ENCODE data around the gene LCN2. TPM values are rescaled to one million over a fixed set of nuclear protein-coding genes. Genes with fewer than 3 reads are reported as not detected.

The LCN2 gene
- total RNA-seq, 1 donor from 2014 or later = not detected

- intact Hi-C loops (cut with micrococcal nuclease) = loop anchor here (10.0 kb wide), 1 partner anchor 169 kb away; no protein-coding TSS in a partner anchor
- no peak overlapping the region for H3K27ac ChIP-seq (replicated peaks)
- H3K9me3 ChIP-seq (replicated peaks) = no peaks in the 10 kb centered on the region
- TF ChIP-seq CTCF (IDR thresholded peaks at IDR 0.05; ENCODE audit: borderline replicate concordance) = no peak
- no peaks in the 10 kb centered on the region for H3K27me3 ChIP-seq (ENCODE audit: low read depth)
- H3K4me1 ChIP-seq = peaks cover 22% of the 10 kb centered on the region
- peak; percentile 12 for DNase-seq
- peaks cover 27% of the 10 kb centered on the region for H3K36me3 ChIP-seq
- H3K4me3 ChIP-seq = no peak overlapping the region
Observed at GRCh38 chr9:128113526-128114325, 35.5 kb upstream of the LCN2 start.

GRCh38 chr9:128114326-128115186 lies 34.7 kb upstream of the LCN2 start:
- TF ChIP-seq CTCF (IDR thresholded peaks at IDR 0.05; ENCODE audit: borderline replicate concordance) = no peak
- H3K4me1 ChIP-seq = peaks cover 14% of the 10 kb centered on the region
- peak; percentile 9 for DNase-seq
- H3K27me3 ChIP-seq (ENCODE audit: low read depth) = no peaks in the 10 kb centered on the region
- no peak overlapping the region for H3K27ac ChIP-seq (replicated peaks)
- H3K36me3 ChIP-seq = peaks cover 21% of the 10 kb centered on the region
- H3K9me3 ChIP-seq (replicated peaks) = no peaks in the 10 kb centered on the region
- no peak overlapping the region for H3K4me3 ChIP-seq
- intact Hi-C loops (cut with micrococcal nuclease) = loop anchor here (10.0 kb wide), 1 partner anchor 170 kb away; no protein-coding TSS in a partner anchor

- intact Hi-C loops (cut with micrococcal nuclease) = loop anchor here (10.0 kb wide), 1 partner anchor 171 kb away; no protein-coding TSS in a partner anchor
- no peak overlapping the region for H3K27ac ChIP-seq (replicated peaks)
- DNase-seq = peak; percentile 5
Observed at GRCh38 chr9:128115187-128116103, 33.8 kb upstream of the LCN2 start.

GRCh38 chr9:128116104-128117083 lies 32.9 kb upstream of the LCN2 start:
- no peaks in the 10 kb centered on the region for H3K27me3 ChIP-seq (ENCODE audit: low read depth)
- TF ChIP-seq CTCF (IDR thresholded peaks at IDR 0.05; ENCODE audit: borderline replicate concordance) = no peak
- no peak for DNase-seq
- no peaks in the 10 kb centered on the region for H3K9me3 ChIP-seq (replicated peaks)
- H3K27ac ChIP-seq (replicated peaks) = no peak overlapping the region
- H3K36me3 ChIP-seq = peaks cover 34% of the 10 kb centered on the region
- no peak overlapping the region for H3K4me3 ChIP-seq
- intact Hi-C loops (cut with micrococcal nuclease) = loop anchor here (10.0 kb wide), 1 partner anchor 172 kb away; no protein-coding TSS in a partner anchor
- peaks cover 11% of the 10 kb centered on the region for H3K4me1 ChIP-seq

More at GRCh38 chr9:128115187-128116103, 33.8 kb upstream of the LCN2 start:
- Histone ChIP-seq H3K9me3 (replicated peaks) (no peaks in the 10 kb centered on the region), H3K27me3 (ENCODE audit: low read depth) (no peaks in the 10 kb centered on the region), H3K36me3 (peaks cover 25% of the 10 kb centered on the region), H3K4me3 (no peak overlapping the region), H3K4me1 (peaks cover 11% of the 10 kb centered on the region)
- no peak for TF ChIP-seq CTCF (IDR thresholded peaks at IDR 0.05; ENCODE audit: borderline replicate concordance)

Measured in left ventricle myocardium inferior (tissue), 1 donor.